Uterus (tissue), 4 donors: ENCODE results near the gene GPR142. TPM values are rescaled to one million over a fixed set of nuclear protein-coding genes. Genes with fewer than 3 reads are reported as not detected.

Source experiments
- DNase-seq, 2 donors: peaks; one replicate each; pipeline ENCODE4 v3.0.0-alpha.2; 2019 to 2020
- H3K27ac ChIP-seq, 2 donors: fragments of 200-600 bp; sonication (generic); 1 replicate in 1 of 2; 2 replicates in 1 of 2; pipeline ENCODE4 v1.5.1; 2016 to 2018
- H3K27me3 ChIP-seq, 2 donors: fragments of 200-600 bp; sonication (generic); one replicate each; pipeline ENCODE4 v1.5.1; 2018 to 2019; ENCODE audit warnings: control low read depth in 1 of 2
- H3K36me3 ChIP-seq, 2 donors: fragments of 200-600 bp; sonication (generic); one replicate each; pipeline ENCODE4 v1.5.1; 2019; ENCODE audit warnings: control low read depth in 1 of 2
- H3K4me1 ChIP-seq, 2 donors: fragments of 200-600 bp; sonication (generic); one replicate each; pipeline ENCODE4 v1.5.1; 2018 to 2019; ENCODE audit warnings: control low read depth in 1 of 2
- H3K4me3 ChIP-seq, 2 donors: fragments of 200-600 bp; sonication (generic); 1 replicate in 1 of 2; 2 replicates in 1 of 2; pipeline ENCODE4 v1.5.1; 2018 to 2019; ENCODE audit warnings: mild to moderate bottlenecking in 1 of 2
- H3K9me3 ChIP-seq, 2 donors: fragments of 200-600 bp; sonication (generic); one replicate each; pipeline ENCODE4 v1.5.1; 2019; ENCODE audit warnings: control low read depth in 1 of 2
- POLR2A ChIP-seq, 2 donors: fragments of 450-650 bp; IDR thresholded peaks; one replicate each; pipeline ENCODE4 v1.6.1; 2016; ENCODE audit warnings: antibody characterized with exemption in 2 of 2, mild to moderate bottlenecking in 1 of 2, moderate library complexity in 1 of 2
- intact Hi-C: fragments of 100-400 bp; cut with DNase I; formaldehyde crosslinking; loops from one replicate; pipeline ENCODE4 v1.15.1; 2023; ENCODE audit warnings: low total_unique reads
- total RNA-seq, 4 donors: library from RNA; depleted of rRNA in 3 of 4; stranded (reverse); fragments of >200 nt in 3 of 4; gene quantifications; one replicate each; pipeline versions ENCODE4 v1.1.0 to v1.2.4, GENCODE V29; 2014 to 2023
- TF ChIP-seq, protein P1 (sequence below), 4 experiments: fragments of 200-600 bp in 2 of 4; fragments of 450-650 bp in 2 of 4; sonication (generic) in 2 of 4; IDR thresholded peaks; one replicate each; pipeline ENCODE4 v1.5.1; 2016 to 2019; ENCODE audit warnings: antibody characterized with exemption in 4 of 4, mild to moderate bottlenecking in 2 of 4, moderate library complexity in 1 of 4
- donor health status: DM: yes; HTN: yes; CAD: no.

The GPR142 gene
- total RNA-seq, 4 donors from 2014 or later: 0.73 TPM; not detected in 3

DNA sequence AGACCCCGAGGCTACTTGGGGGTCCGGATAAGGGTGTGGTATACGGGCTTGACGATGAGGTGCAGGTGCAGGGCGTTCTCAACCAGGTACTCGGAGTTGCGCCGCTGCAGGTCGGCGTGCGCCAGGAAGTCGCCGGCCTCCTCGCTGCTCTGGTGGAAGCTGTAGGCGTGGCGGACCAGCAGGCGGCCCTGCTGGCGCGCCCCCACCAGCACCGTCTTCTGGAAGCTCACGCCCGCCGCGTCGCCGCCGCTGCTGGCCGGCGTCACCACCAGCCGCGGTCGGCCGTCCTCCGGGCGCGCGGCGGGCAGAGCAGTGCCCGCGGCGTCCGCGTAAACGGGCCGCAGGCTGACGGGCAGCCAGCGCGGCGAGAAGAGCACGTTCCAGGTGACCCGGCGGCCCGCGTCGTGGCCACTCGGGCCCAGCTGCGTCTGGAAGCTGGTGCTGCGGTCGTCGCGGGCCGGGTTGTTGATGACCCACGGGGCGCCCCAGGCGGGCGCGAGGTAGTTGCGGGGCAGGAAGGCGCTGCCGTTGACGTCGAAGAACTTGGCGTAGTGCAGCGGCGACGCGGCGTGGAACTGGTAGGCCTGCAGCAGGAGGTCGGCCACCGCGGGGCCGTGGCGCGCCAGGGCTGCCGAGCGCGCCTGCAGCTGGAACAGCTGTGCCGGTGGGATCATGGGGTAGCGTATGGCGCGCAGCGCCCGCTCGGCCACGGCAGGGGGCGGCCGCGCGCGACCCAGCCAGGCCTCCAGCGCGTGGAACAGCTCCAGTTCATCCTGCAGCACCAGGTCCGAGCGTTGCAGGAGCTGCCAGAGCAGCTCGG is 10.4 kb upstream of the GPR142 start:
- Histone ChIP-seq H3K9me3 (no peaks in the 10 kb centered on the region), H3K36me3 (no peaks in the 10 kb centered on the region), H3K4me1 (peaks cover 0 to 9% of the 10 kb centered on the region in 2 donors), H3K4me3 (no peak overlapping the region), H3K27ac (no peak overlapping the region), H3K27me3 (peaks cover 0 to 17% of the 10 kb centered on the region in 2 donors)
- intact Hi-C loops: no loop called here
- no peak for TF ChIP-seq POLR2A (IDR thresholded peaks at IDR 0.05)
- TF ChIP-seq, protein P1, sequence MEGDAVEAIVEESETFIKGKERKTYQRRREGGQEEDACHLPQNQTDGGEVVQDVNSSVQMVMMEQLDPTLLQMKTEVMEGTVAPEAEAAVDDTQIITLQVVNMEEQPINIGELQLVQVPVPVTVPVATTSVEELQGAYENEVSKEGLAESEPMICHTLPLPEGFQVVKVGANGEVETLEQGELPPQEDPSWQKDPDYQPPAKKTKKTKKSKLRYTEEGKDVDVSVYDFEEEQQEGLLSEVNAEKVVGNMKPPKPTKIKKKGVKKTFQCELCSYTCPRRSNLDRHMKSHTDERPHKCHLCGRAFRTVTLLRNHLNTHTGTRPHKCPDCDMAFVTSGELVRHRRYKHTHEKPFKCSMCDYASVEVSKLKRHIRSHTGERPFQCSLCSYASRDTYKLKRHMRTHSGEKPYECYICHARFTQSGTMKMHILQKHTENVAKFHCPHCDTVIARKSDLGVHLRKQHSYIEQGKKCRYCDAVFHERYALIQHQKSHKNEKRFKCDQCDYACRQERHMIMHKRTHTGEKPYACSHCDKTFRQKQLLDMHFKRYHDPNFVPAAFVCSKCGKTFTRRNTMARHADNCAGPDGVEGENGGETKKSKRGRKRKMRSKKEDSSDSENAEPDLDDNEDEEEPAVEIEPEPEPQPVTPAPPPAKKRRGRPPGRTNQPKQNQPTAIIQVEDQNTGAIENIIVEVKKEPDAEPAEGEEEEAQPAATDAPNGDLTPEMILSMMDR (IDR thresholded peaks at IDR 0.05): no peak
- no peak for DNase-seq

DNA sequence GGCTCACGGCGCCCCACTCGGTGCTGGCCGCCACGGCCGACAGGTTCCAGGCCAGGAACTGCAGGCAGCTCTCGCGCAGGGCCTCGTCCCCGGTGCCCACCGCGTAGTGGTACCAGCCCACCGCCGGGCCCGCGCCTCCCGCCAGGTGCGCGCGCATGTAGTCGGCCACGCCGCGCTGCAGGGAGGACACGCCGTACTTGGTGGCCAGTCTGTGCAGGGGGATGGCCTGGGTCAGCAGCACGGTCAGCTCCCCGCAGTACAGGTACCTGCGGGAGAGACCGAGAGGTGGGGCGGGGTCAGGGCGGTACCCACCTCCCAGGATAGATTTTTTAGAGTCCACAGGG is 9.9 kb upstream of the GPR142 start:
- intact Hi-C loops: no loop called here
- Histone ChIP-seq H3K27ac (no peak overlapping the region), H3K9me3 (no peaks in the 10 kb centered on the region), H3K4me1 (peaks cover 0 to 9% of the 10 kb centered on the region in 2 donors), H3K36me3 (no peaks in the 10 kb centered on the region), H3K27me3 (peaks cover 0 to 17% of the 10 kb centered on the region in 2 donors), H3K4me3 (no peak overlapping the region)
- TF ChIP-seq, protein P1 (IDR thresholded peaks at IDR 0.05): no peak
- no peak for TF ChIP-seq POLR2A (IDR thresholded peaks at IDR 0.05)
- no peak for DNase-seq

DNA sequence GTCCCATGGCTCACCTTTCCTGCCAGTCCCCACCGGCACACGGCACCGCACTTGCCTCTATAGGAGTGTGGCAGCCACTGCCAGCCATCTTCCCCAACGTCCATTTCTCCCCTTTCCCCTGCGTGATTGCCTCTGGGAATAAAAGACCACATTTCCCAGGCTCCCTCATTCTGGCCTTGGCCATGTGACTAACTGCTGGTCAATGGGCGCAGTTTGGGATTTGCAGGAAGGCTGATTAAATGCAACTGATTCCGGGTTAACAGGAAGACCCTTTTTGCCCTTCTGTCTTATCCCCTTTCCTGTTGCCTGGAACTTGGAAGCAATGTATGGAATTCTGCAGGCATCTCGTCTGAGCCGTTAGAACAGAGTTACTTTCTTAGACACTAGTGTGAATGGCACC is 8.6 kb upstream of the GPR142 start:
- Histone ChIP-seq H3K9me3 (no peaks in the 10 kb centered on the region), H3K4me3 (no peak overlapping the region), H3K36me3 (no peaks in the 10 kb centered on the region), H3K4me1 (peaks cover 0 to 9% of the 10 kb centered on the region in 2 donors), H3K27ac (no peak overlapping the region), H3K27me3 (peaks cover 0 to 17% of the 10 kb centered on the region in 2 donors)
- intact Hi-C loops: no loop called here
- DNase-seq: no peak
- no peak for TF ChIP-seq POLR2A (IDR thresholded peaks at IDR 0.05)
- TF ChIP-seq, protein P1 (IDR thresholded peaks at IDR 0.05): no peak

DNA sequence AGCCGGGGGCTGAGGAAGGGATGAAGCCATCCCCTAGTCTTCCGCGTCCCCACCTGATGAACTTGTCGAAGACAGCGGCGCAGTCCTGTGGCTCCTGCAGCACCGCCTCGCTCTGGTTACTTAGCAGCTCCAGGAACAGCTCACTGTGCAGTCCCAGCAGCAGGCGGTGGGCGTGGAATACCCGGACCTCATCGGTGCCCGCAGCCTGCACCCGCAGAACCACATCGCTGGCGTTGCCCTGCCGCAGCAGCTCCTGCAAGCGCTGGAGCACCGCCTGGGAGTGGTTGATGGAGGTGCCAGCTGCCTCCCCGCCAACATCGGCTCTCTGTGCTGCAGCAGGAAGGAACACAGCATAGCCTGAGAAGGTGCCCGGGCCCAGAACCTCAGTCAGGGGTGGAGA is 7.4 kb upstream of the GPR142 start:
- no peak for DNase-seq
- Histone ChIP-seq H3K9me3 (no peaks in the 10 kb centered on the region), H3K4me1 (peaks cover 0 to 9% of the 10 kb centered on the region in 2 donors), H3K27me3 (peaks cover 0 to 17% of the 10 kb centered on the region in 2 donors), H3K27ac (no peak overlapping the region), H3K4me3 (no peak overlapping the region), H3K36me3 (no peaks in the 10 kb centered on the region)
- intact Hi-C loops: no loop called here
- TF ChIP-seq, protein P1 (IDR thresholded peaks at IDR 0.05): no peak
- TF ChIP-seq POLR2A (IDR thresholded peaks at IDR 0.05): no peak

DNA sequence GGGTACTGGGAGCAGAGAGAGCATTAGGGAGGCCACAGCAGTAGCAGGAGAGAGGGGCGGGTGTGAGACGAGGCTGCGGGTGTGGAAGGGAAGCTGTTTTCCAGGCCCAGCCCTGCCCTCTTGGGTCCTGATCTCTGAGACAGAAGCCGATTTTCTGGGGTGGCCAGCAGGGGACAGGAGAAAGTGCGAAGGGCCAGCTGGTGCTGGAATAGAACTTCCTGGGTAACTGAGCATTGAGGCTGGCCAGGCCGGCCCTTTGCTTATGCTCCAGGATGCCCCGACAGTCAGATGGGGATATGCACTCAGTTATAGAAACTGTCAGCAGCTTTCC is 6.4 kb upstream of the GPR142 start:
- peaks cover 0 to 17% of the 10 kb centered on the region in 2 donors for H3K27me3 ChIP-seq
- H3K27ac ChIP-seq: no peak overlapping the region
- peaks cover 0 to 9% of the 10 kb centered on the region in 2 donors for H3K4me1 ChIP-seq
- intact Hi-C loops: no loop called here
- H3K36me3 ChIP-seq: no peaks in the 10 kb centered on the region
- no peak for DNase-seq
- TF ChIP-seq, protein P1 (IDR thresholded peaks at IDR 0.05): no peak
- no peak for TF ChIP-seq POLR2A (IDR thresholded peaks at IDR 0.05)
- no peak overlapping the region for H3K4me3 ChIP-seq
- H3K9me3 ChIP-seq: no peaks in the 10 kb centered on the region
